Smooth muscle cell (in vitro differentiated cells): ENCODE measurements around the gene PODNL1. TPM values are rescaled to one million over a fixed set of nuclear protein-coding genes. Genes with fewer than 3 reads are reported as not detected.

Source experiments
- DNase-seq: peaks from one replicate; lab custom pipeline; 2025; ENCODE audit not compliant: unreplicated experiment; lab: John Stamatoyannopoulos, UW
- H2AFZ ChIP-seq: fragments of 200-600 bp; sonication (generic); 2 replicates; pipeline ENCODE4 v1.6.0; 2016; ENCODE audit warnings: antibody characterized with exemption, low read depth, mild to moderate bottlenecking
- H3F3A ChIP-seq: fragments of 200-600 bp; sonication (generic); 2 replicates; pipeline ENCODE4 v1.6.0; 2017; ENCODE audit warnings: antibody characterized with exemption, low read depth
- H3K27ac ChIP-seq: fragments of 200-600 bp; sonication (generic); 2 replicates; pipeline ENCODE4 v1.5.1; 2016; ENCODE audit warnings: low read depth, mild to moderate bottlenecking
- H3K27me3 ChIP-seq: fragments of 200-600 bp; sonication (generic); 2 replicates; pipeline ENCODE4 v1.6.1; 2016; ENCODE audit warnings: low read depth, mild to moderate bottlenecking
- H3K36me3 ChIP-seq: fragments of 200-600 bp; sonication (generic); 2 replicates; pipeline ENCODE4 v1.5.1; 2016; ENCODE audit warnings: low read depth
- H3K4me1 ChIP-seq: fragments of 200-600 bp; sonication (generic); 2 replicates; pipeline ENCODE4 v1.5.1; 2016; ENCODE audit warnings: low read depth
- H3K4me2 ChIP-seq: fragments of 200-600 bp; sonication (generic); 2 replicates; pipeline ENCODE4 v1.6.0; 2016; ENCODE audit warnings: mild to moderate bottlenecking
- H3K4me3 ChIP-seq: fragments of 200-600 bp; sonication (generic); 2 replicates; pipeline ENCODE4 v1.5.1; 2016; ENCODE audit warnings: mild to moderate bottlenecking
- H3K79me2 ChIP-seq: fragments of 200-600 bp; sonication (generic); 2 replicates; pipeline ENCODE4 v1.6.0; 2016; ENCODE audit warnings: low read depth, mild to moderate bottlenecking
- H3K9ac ChIP-seq: fragments of 200-600 bp; sonication (generic); 2 replicates; pipeline ENCODE4 v1.6.0; 2016; ENCODE audit warnings: low read depth
- H3K9me3 ChIP-seq: fragments of 200-600 bp; sonication (generic); replicated peaks from 2 replicates; pipeline ENCODE4 v1.5.1; 2016; ENCODE audit warnings: low read depth
- H4K20me1 ChIP-seq: fragments of 200-600 bp; sonication (generic); 2 replicates; pipeline ENCODE4 v1.6.0; 2016; ENCODE audit warnings: low read depth
- CTCF ChIP-seq: fragments of 200-600 bp; sonication (generic); IDR thresholded peaks from 2 replicates; pipeline ENCODE4 v1.5.1; 2017; ENCODE audit warnings: borderline replicate concordance, mild to moderate bottlenecking, antibody characterized with exemption; ENCODE audit not compliant: insufficient read depth, poor library complexity, severe bottlenecking
- WGBS: methylation state at CpG from one replicate; pipeline ENCODE4 v1.1.7; 2016; ENCODE audit warnings: low lambda C conversion rate; 5-methylcytosine and 5-hydroxymethylcytosine counted together
- polyA plus RNA-seq: library from polyadenylated mRNA; unstranded; fragments of >200 nt; fragmentation: Nextera tagmentation; extraction: Ambion mirVana; gene quantifications from 2 replicates; pipeline ENCODE4 v1.2.1, GENCODE V29; 2016
- total RNA-seq: library from RNA; depleted of rRNA; stranded (reverse); fragments of >200 nt; gene quantifications from 2 replicates; pipeline ENCODE4 v1.2.3, GENCODE V29; 2014

PODNL1 gene
- total and polyA plus RNA-seq, 2 experiments from 2014 or later, result 8.9 to 53.9 TPM

- Histone ChIP-seq H4K20me1 (no peaks in the 10 kb centered on the region), H3K79me2 (no peaks in the 10 kb centered on the region), H2AFZ (no peak overlapping the region), H3K9ac (no peak overlapping the region), H3K36me3 (no peaks in the 10 kb centered on the region), H3K4me3 (no peak overlapping the region), H3K27me3 (no peaks in the 10 kb centered on the region), H3K9me3 (no peaks in the 10 kb centered on the region), H3K27ac (no peak overlapping the region), H3K4me2 (no peak overlapping the region), H3F3A (no peaks in the 10 kb centered on the region), H3K4me1 (peaks cover 8% of the 10 kb centered on the region)
- no peak for DNase-seq
- WGBS, result 95% methylated on average over 20 of the region's 20 CpGs
- TF ChIP-seq CTCF, result no peak
Observed at GRCh38 chr19:13885826-13886365, 52.3 kb downstream of the PODNL1 start.

- Histone ChIP-seq H3K4me3 (no peak overlapping the region), H3K27ac (no peak overlapping the region), H3F3A (no peaks in the 10 kb centered on the region), H3K9me3 (no peaks in the 10 kb centered on the region), H3K79me2 (no peaks in the 10 kb centered on the region), H4K20me1 (no peaks in the 10 kb centered on the region), H3K4me1 (peaks cover 14% of the 10 kb centered on the region), H2AFZ (no peak overlapping the region), H3K9ac (no peak overlapping the region), H3K27me3 (no peaks in the 10 kb centered on the region), H3K4me2 (no peak overlapping the region), H3K36me3 (no peaks in the 10 kb centered on the region)
- TF ChIP-seq CTCF, result no peak
- WGBS, result 87% methylated on average over 26 of the region's 26 CpGs
- no peak for DNase-seq
Observed at GRCh38 chr19:13884726-13885591, 53.3 kb downstream of the PODNL1 start.

DNA sequence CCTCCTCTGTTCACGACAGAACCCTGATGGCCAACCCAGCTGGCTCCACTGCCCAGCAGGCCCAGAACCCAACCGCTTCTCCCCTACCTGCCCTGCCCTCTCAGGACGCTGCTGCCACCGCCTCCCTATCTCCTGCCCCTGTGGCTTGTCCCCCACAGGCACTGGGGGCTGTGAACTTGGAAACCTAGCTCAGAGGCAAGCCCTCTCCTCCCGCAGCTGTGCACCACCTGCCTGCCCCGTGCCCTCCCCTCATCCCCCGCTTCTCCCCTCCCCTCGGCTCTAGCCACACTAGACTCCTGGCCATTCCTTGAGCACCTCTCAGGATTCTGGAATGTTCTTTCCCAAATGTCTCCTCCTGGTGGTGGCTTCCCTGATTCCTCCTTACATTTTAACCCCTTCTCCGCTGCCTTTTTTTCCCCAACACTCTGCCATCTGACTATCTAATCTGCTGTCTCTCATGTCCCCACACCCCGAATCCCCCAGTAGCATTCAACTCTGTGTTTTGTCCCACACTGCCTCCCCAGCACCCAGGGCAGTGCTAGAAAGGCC lies 54.6 kb downstream of the PODNL1 start:
- no peak overlapping the region for H3K4me3 ChIP-seq
- H4K20me1 ChIP-seq, result no peaks in the 10 kb centered on the region
- peak; percentile 17 for TF ChIP-seq CTCF
- no peaks in the 10 kb centered on the region for H3K27me3 ChIP-seq
- H3K79me2 ChIP-seq, result no peaks in the 10 kb centered on the region
- H3K9me3 ChIP-seq, result no peaks in the 10 kb centered on the region
- no peak overlapping the region for H3K27ac ChIP-seq
- H2AFZ ChIP-seq, result no peak overlapping the region
- WGBS, result 89% methylated on average over 9 of the region's 10 CpGs
- no peak overlapping the region for H3K4me2 ChIP-seq
- H3K36me3 ChIP-seq, result no peaks in the 10 kb centered on the region
- H3K4me1 ChIP-seq, result peaks cover 14% of the 10 kb centered on the region
- DNase-seq, result no peak
- H3K9ac ChIP-seq, result no peak overlapping the region
- H3F3A ChIP-seq, result no peaks in the 10 kb centered on the region
